Progenitor cell of endocrine pancreas (in vitro differentiated cells): ENCODE data around the gene BEST2. TPM values are rescaled to one million over a fixed set of nuclear protein-coding genes. Genes with fewer than 3 reads are reported as not detected.
"Not testable (repeated sequence)": the region's sequence is repeated elsewhere in the genome, so short reads cannot be mapped to it uniquely, and the experiment has no call there.

ENCODE experiments used
- DNase-seq: peaks from one replicate; pipeline ENCODE4 v3.0.0; 2021; ENCODE audit warnings: low spot score; ENCODE audit not compliant: unreplicated experiment
- H3K27ac Mint-ChIP-seq: 2 replicates; pipeline ENCODE4 v1.8.0; 2021; ENCODE audit warnings: mild to moderate bottlenecking, moderate library complexity, mixed read lengths
- H3K27me3 Mint-ChIP-seq: 2 replicates; pipeline ENCODE4 v1.8.0; 2021; ENCODE audit warnings: mixed read lengths
- H3K36me3 Mint-ChIP-seq: 2 replicates; pipeline ENCODE4 v1.8.0; 2022; ENCODE audit warnings: mixed read lengths; ENCODE audit not compliant: insufficient read depth
- H3K4me1 Mint-ChIP-seq: 2 replicates; pipeline ENCODE4 v1.8.0; 2021; ENCODE audit warnings: low read depth, mixed read lengths
- H3K4me3 Mint-ChIP-seq: 2 replicates; pipeline ENCODE4 v1.8.0; 2021; ENCODE audit warnings: low read depth, mild to moderate bottlenecking, moderate library complexity, mixed read lengths
- H3K9me3 Mint-ChIP-seq: 2 replicates; pipeline ENCODE4 v1.8.0; 2021; ENCODE audit warnings: low read depth, mixed read lengths
- CTCF ChIP-seq: fragments of 200-600 bp; sonication (generic); IDR thresholded peaks from one replicate; pipeline ENCODE4 v1.5.0; 2021; ENCODE audit warnings: antibody characterized with exemption, mild to moderate bottlenecking; ENCODE audit not compliant: unreplicated experiment
- total RNA-seq: library from RNA; stranded (reverse); gene quantifications from 2 replicates; pipeline ENCODE4 v1.2.1, GENCODE V29; 2021

The BEST2 gene
- total RNA-seq, 1 donor from 2014 or later: not detected

- peak; percentile 33 for DNase-seq
- Mint-ChIP-seq H3K27ac (peak within 1 kb of the TSS; percentile 99), H3K4me3 (peak within 1 kb of the TSS; percentile 94), H3K27me3 (no peaks in the 10 kb centered on the region), H3K36me3 (peaks cover 1% of the 10 kb centered on the region), H3K9me3 (no peaks in the 10 kb centered on the region), H3K4me1 (peaks cover 18% of the 10 kb centered on the region)
- no peak for TF ChIP-seq CTCF
These were observed 27.8 kb upstream of the BEST2 start, which contains the start of gene TNPO2 for GRCh38 chr19:12723641-12724426. TSS of gene TNPO2 (minus strand) at chr19:12723932. CDS start at chr19:12720977, 2,955 bp downstream.

GRCh38 chr19:12725612-12726011, 26.0 kb upstream of the BEST2 start:
- not testable (repeated sequence) for DNase-seq, H3K4me3 Mint-ChIP-seq, H3K9me3 Mint-ChIP-seq, H3K36me3 Mint-ChIP-seq, H3K27me3 Mint-ChIP-seq, H3K27ac Mint-ChIP-seq
- H3K4me1 Mint-ChIP-seq: peaks cover 13% of the 10 kb centered on the region

DNA sequence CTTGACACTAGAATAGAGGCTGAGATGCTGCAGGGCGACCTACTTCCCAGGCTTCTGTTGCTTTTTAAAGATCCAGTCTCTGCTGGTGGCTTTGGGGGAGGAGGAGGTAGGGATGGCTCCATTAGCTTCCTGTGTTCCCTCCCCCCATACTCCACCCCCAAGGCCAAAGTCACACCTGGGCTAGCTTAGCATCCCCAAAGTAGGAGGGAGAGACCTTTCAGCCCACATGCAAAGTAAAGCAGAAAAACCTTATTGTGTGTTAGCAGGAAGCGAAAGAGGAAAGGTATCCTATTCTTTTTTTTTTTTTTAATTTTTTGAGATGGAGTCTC, 24.6 kb upstream of the BEST2 start:
- no peak for DNase-seq
- Mint-ChIP-seq H3K4me1 (peaks cover 5% of the 10 kb centered on the region), H3K27ac (no peak overlapping the region), H3K9me3 (no peaks in the 10 kb centered on the region), H3K27me3 (no peaks in the 10 kb centered on the region), H3K36me3 (peaks cover 9% of the 10 kb centered on the region), H3K4me3 (no peak overlapping the region)
- no peak for TF ChIP-seq CTCF

DNA sequence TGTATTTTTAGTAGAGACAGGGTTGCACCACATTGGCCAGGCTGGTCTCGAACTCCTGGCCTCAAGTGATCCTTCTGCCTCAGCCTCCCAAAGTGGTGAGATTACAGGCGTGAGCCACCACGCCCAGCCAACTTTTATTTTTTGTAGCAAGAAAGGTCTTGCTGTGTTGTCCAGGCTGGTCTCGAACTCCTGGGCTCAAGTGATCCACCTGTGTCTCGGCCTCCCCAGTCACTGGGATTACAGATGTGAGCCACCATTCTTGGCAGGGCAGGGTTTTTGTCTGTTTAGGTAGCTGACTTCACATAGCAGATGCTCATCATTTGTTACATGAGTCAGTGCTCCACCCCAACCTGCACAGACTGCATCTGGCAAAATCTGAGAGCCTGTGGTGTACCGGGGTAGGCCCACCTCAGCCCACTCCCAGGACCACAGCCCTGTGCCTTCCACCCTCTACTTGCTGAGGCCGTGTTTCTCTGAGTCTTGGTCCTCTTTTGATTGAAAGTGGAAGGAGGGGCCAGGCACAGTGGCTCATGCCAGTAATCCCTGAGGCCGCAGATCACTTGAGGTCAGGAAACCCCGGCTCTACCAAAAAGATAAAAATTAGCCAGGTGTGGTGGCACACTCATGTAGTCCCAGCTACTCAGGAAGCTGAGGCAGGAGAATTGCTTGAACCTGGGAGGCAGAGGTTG, 23.7 kb upstream of the BEST2 start:
- TF ChIP-seq CTCF: no peak
- Mint-ChIP-seq H3K36me3 (peaks cover 11% of the 10 kb centered on the region), H3K4me1 (peaks cover 10% of the 10 kb centered on the region), H3K9me3 (no peaks in the 10 kb centered on the region), H3K4me3 (no peak overlapping the region), H3K27ac (no peak overlapping the region), H3K27me3 (no peaks in the 10 kb centered on the region)
- no peak for DNase-seq

- H3K36me3 Mint-ChIP-seq: peaks cover 13% of the 10 kb centered on the region
- peaks cover 15% of the 10 kb centered on the region for H3K4me1 Mint-ChIP-seq
- no peak overlapping the region for H3K4me3 Mint-ChIP-seq
- no peak for DNase-seq
- H3K27me3 Mint-ChIP-seq: no peaks in the 10 kb centered on the region
- no peak for TF ChIP-seq CTCF
- H3K27ac Mint-ChIP-seq: no peak overlapping the region
- H3K9me3 Mint-ChIP-seq: no peaks in the 10 kb centered on the region
These were observed 21.5 kb upstream of the BEST2 start for GRCh38 chr19:12730064-12730463.
